ENCODE data around the gene LENEP. TPM values are rescaled to one million over a fixed set of nuclear protein-coding genes. Genes with fewer than 3 reads are reported as not detected.

LENEP gene
- total RNA-seq, 1 donor from 2014 or later = 1.9 TPM

GRCh38 chr1:155037851-155038441 is 44.6 kb downstream of the LENEP start:
- Mint-ChIP-seq H3K27me3 (ENCODE audit: low read depth) (no peaks in the 10 kb centered on the region), H3K27ac (ENCODE audit: unreplicated experiment) (no peak overlapping the region), H3K4me3 (no peak overlapping the region), H3K36me3 (ENCODE audit: low read depth) (no peaks in the 10 kb centered on the region), H3K4me1 (no peaks in the 10 kb centered on the region), H3K9me3 (no peaks in the 10 kb centered on the region)
- no peak for TF ChIP-seq CTCF (conservative IDR thresholded peaks at IDR 0.05)
- DNase-seq (ENCODE audit: low read depth, low spot score) = no peak

GRCh38 chr1:155038602-155039307 is 45.4 kb downstream of the LENEP start:
- no peak for DNase-seq (ENCODE audit: low read depth, low spot score)
- H3K27ac Mint-ChIP-seq (ENCODE audit: unreplicated experiment) = no peak overlapping the region
- H3K4me3 Mint-ChIP-seq = no peak overlapping the region
- no peaks in the 10 kb centered on the region for H3K36me3 Mint-ChIP-seq (ENCODE audit: low read depth)
- TF ChIP-seq CTCF (conservative IDR thresholded peaks at IDR 0.05) = no peak
- H3K4me1 Mint-ChIP-seq = no peaks in the 10 kb centered on the region
- no peaks in the 10 kb centered on the region for H3K27me3 Mint-ChIP-seq (ENCODE audit: low read depth)
- H3K9me3 Mint-ChIP-seq = no peaks in the 10 kb centered on the region

- no peak for DNase-seq (ENCODE audit: low read depth, low spot score)
- Mint-ChIP-seq H3K27me3 (ENCODE audit: low read depth) (no peaks in the 10 kb centered on the region), H3K4me1 (peaks cover under 1% of the 10 kb centered on the region), H3K27ac (ENCODE audit: unreplicated experiment) (no peak overlapping the region), H3K36me3 (ENCODE audit: low read depth) (no peaks in the 10 kb centered on the region), H3K4me3 (no peak overlapping the region), H3K9me3 (no peaks in the 10 kb centered on the region)
- TF ChIP-seq CTCF (conservative IDR thresholded peaks at IDR 0.05) = no peak
These were observed 45.9 kb downstream of the LENEP start for GRCh38 chr1:155039308-155039669.

- Mint-ChIP-seq H3K36me3 (ENCODE audit: low read depth) (no peaks in the 10 kb centered on the region), H3K27ac (ENCODE audit: unreplicated experiment) (no peak overlapping the region), H3K9me3 (no peaks in the 10 kb centered on the region), H3K4me1 (peaks cover 10% of the 10 kb centered on the region), H3K27me3 (ENCODE audit: low read depth) (no peaks in the 10 kb centered on the region), H3K4me3 (no peak overlapping the region)
- TF ChIP-seq CTCF (conservative IDR thresholded peaks at IDR 0.05) = no peak
- no peak for DNase-seq (ENCODE audit: low read depth, low spot score)
These were observed 47.1 kb downstream of the LENEP start for GRCh38 chr1:155040358-155041093.

GRCh38 chr1:155042789-155043188 is 49.4 kb downstream of the LENEP start:
- no peak for DNase-seq (ENCODE audit: low read depth, low spot score)
- no peaks in the 10 kb centered on the region for H3K27me3 Mint-ChIP-seq (ENCODE audit: low read depth)
- H3K9me3 Mint-ChIP-seq = no peaks in the 10 kb centered on the region
- H3K36me3 Mint-ChIP-seq (ENCODE audit: low read depth) = no peaks in the 10 kb centered on the region
- H3K27ac Mint-ChIP-seq (ENCODE audit: unreplicated experiment) = no peak overlapping the region
- H3K4me1 Mint-ChIP-seq = peaks cover 12% of the 10 kb centered on the region
- H3K4me3 Mint-ChIP-seq = no peak overlapping the region
- TF ChIP-seq CTCF (conservative IDR thresholded peaks at IDR 0.05) = no peak
